ENCODE measurements around the gene OFD1.

OFD1 gene

GRCh38 chrX:13703135-13703534 is 31.4 kb upstream of the OFD1 start:
- no peak for TF ChIP-seq BCL11A (tag by site-specific recombination; IDR thresholded peaks at IDR 0.05; ENCODE audit: low read depth)
- no peak for TF ChIP-seq ZNF707 (tag by site-specific recombination; IDR thresholded peaks at IDR 0.05)
- no peak for TF ChIP-seq ZSCAN5A (tag by site-specific recombination; IDR thresholded peaks at IDR 0.05)
- TF ChIP-seq ZNF140 (tag by site-specific recombination; IDR thresholded peaks at IDR 0.05), result no peak
- TF ChIP-seq ZNF580 (tag by site-specific recombination; IDR thresholded peaks at IDR 0.05), result no peak
- TF ChIP-seq ZBTB49 (tag by site-specific recombination; IDR thresholded peaks at IDR 0.05; ENCODE audit: low read depth), result no peak
- ChIA-PET POLR2A (no interaction called here), CTCF (interaction anchor here (0.6 to 1.7 kb wide), 2 partner anchors 8 to 47 kb away, joined by 3 to 4 read pairs; no protein-coding TSS in a partner anchor)

GRCh38 chrX:13703589-13703988 is 31.0 kb upstream of the OFD1 start:
- no peaks in the 10 kb centered on the region for H3K9me3 ChIP-seq (ENCODE audit: control insufficient read depth, insufficient read depth, low read depth, low read length)
- H3K4me1 ChIP-seq (ENCODE audit: control insufficient read depth, insufficient read depth, low read length), result 0 out of 2 replicates have a peak, but pooled peaks cover 2% of the 10 kb centered on the region
- CTCF ChIA-PET, result interaction anchor here (1.7 kb wide), 1 partner anchor 47 kb away, joined by 4 read pairs; no protein-coding TSS in a partner anchor
- H3K27ac ChIP-seq (ENCODE audit: extremely low read depth, low read depth, low read length), result no peak overlapping the region
- H3K4me3 ChIP-seq (ENCODE audit: low read depth, low read length), result no peak overlapping the region
- no peak for TF ChIP-seq ZIC2 (tag by site-specific recombination; IDR thresholded peaks at IDR 0.05)
- POLR2A ChIA-PET, result no interaction called here
- H3K36me3 ChIP-seq (ENCODE audit: control insufficient read depth in 2 of 2, insufficient read depth in 1 of 2, low read length in 2 of 2), result peaks cover 39 to 48% of the 10 kb centered on the region in 2 experiments

More at GRCh38 chrX:13703135-13703534, 31.4 kb upstream of the OFD1 start:
- H3K27ac ChIP-seq (ENCODE audit: extremely low read depth, low read depth, low read length), result no peak overlapping the region
- H3K9me3 ChIP-seq (ENCODE audit: control insufficient read depth, insufficient read depth, low read depth, low read length), result no peaks in the 10 kb centered on the region
- 0 out of 2 replicates have a peak, but pooled peaks cover 2% of the 10 kb centered on the region for H3K4me1 ChIP-seq (ENCODE audit: control insufficient read depth, insufficient read depth, low read length)
- no peak overlapping the region for H3K4me3 ChIP-seq (ENCODE audit: low read depth, low read length)
- H3K36me3 ChIP-seq (ENCODE audit: control insufficient read depth in 2 of 2, insufficient read depth in 1 of 2, low read length in 2 of 2), result peaks cover 35 to 43% of the 10 kb centered on the region in 2 experiments

GRCh38 chrX:13711141-13711540 is 23.4 kb upstream of the OFD1 start:
- ChIA-PET POLR2A (interaction anchor here (0.6 to 1.8 kb wide), 4 partner anchors 12 to 50 kb away, joined by 3 to 7 read pairs (median 6); partner anchors contain the start of genes OFD1, RAB9A and TRAPPC2), CTCF (interaction anchor here (0.6 kb wide), 1 partner anchor 8 kb away, joined by 3 read pairs; no protein-coding TSS in a partner anchor)
- Histone ChIP-seq H3K4me1 (ENCODE audit: control insufficient read depth, insufficient read depth, low read length) (no peaks in the 10 kb centered on the region), H3K4me3 (ENCODE audit: low read depth, low read length) (no peak overlapping the region), H3K27ac (ENCODE audit: extremely low read depth, low read depth, low read length) (no peak overlapping the region), H3K9me3 (ENCODE audit: control insufficient read depth, insufficient read depth, low read depth, low read length) (no peaks in the 10 kb centered on the region), H3K36me3 (ENCODE audit: control insufficient read depth in 2 of 2, insufficient read depth in 1 of 2, low read length in 2 of 2) (peaks cover 75 to 87% of the 10 kb centered on the region in 2 experiments)
- TF ChIP-seq ZNF155 (tag by site-specific recombination; IDR thresholded peaks at IDR 0.05) (no peak), ZNF311 (tag by site-specific recombination; IDR thresholded peaks at IDR 0.05; ENCODE audit: borderline replicate concordance) (no peak), ZNF623 (tag by site-specific recombination; IDR thresholded peaks at IDR 0.05) (no peak), ZNF654 (tag by site-specific recombination; IDR thresholded peaks at IDR 0.05; ENCODE audit: low read depth) (no peak), ZNF341 (tag by site-specific recombination; IDR thresholded peaks at IDR 0.05; ENCODE audit: low read depth) (no peak)

- CTCF ChIA-PET, result interaction anchor here (0.6 to 1.3 kb wide), 7 partner anchors 16 to 309 kb away, joined by 3 to 4 read pairs (median 4); no protein-coding TSS in a partner anchor
- POLR2A ChIA-PET, result interaction anchor here (0.5 to 2.2 kb wide), 2 partner anchors 18 to 25 kb away, joined by 3 to 9 read pairs; partner anchors contain the start of genes OFD1 and TRAPPC2
- peaks cover 77 to 84% of the 10 kb centered on the region in 2 experiments for H3K36me3 ChIP-seq (ENCODE audit: control insufficient read depth in 2 of 2, insufficient read depth in 1 of 2, low read length in 2 of 2)
- no peak for TF ChIP-seq ZNF202 (tag by site-specific recombination; IDR thresholded peaks at IDR 0.05; ENCODE audit: borderline replicate concordance)
- TF ChIP-seq YY2 (tag by site-specific recombination; IDR thresholded peaks at IDR 0.05), result no peak
- no peak for TF ChIP-seq ZSCAN4 (tag by site-specific recombination; IDR thresholded peaks at IDR 0.05)
- TF ChIP-seq PRDM2 (tag by site-specific recombination; IDR thresholded peaks at IDR 0.05; ENCODE audit: borderline replicate concordance), result no peak
These were observed 18.1 kb upstream of the OFD1 start for GRCh38 chrX:13716455-13716854.

More at GRCh38 chrX:13716455-13716854, 18.1 kb upstream of the OFD1 start:
- H3K4me3 ChIP-seq (ENCODE audit: low read depth, low read length), result no peak overlapping the region
- no peak overlapping the region for H3K27ac ChIP-seq (ENCODE audit: extremely low read depth, low read depth, low read length)
- H3K9me3 ChIP-seq (ENCODE audit: control insufficient read depth, insufficient read depth, low read depth, low read length), result no peaks in the 10 kb centered on the region
- no peaks in the 10 kb centered on the region for H3K4me1 ChIP-seq (ENCODE audit: control insufficient read depth, insufficient read depth, low read length)
